HepG2 (cell line): ENCODE measurements around the gene NUDT22. TPM values are rescaled to one million over a fixed set of nuclear protein-coding genes. Genes with fewer than 3 reads are reported as not detected.

Experiments
- AKAP8 ChIP-seq: sonication (generic); formaldehyde crosslinking; IDR thresholded peaks from 2 replicates; pipeline ENCODE4 v1.5.1; 2020; ENCODE audit warnings: mild to moderate bottlenecking, missing genetic modification reagents
- ATF2 ChIP-seq: sonication (generic); formaldehyde crosslinking; IDR thresholded peaks from 2 replicates; pipeline ENCODE4 v1.4.0; 2020; ENCODE audit warnings: missing genetic modification reagents
- DMAP1 ChIP-seq: IDR thresholded peaks from 2 replicates; pipeline ENCODE4 v1.6.1; 2016
- FOSL2 ChIP-seq: sonication (generic); formaldehyde crosslinking; IDR thresholded peaks from 2 replicates; pipeline ENCODE4 v1.4.0; 2020; ENCODE audit warnings: missing genetic modification reagents
- HNRNPUL1 ChIP-seq: fragments of 200-400 bp; formaldehyde crosslinking; IDR thresholded peaks from 2 replicates; pipeline ENCODE4 v1.6.1; 2017; ENCODE audit warnings: low read depth, mild to moderate bottlenecking, low read length, moderate library complexity
- KDM1A ChIP-seq: IDR thresholded peaks from 2 replicates; pipeline ENCODE4 v1.6.1; 2016; ENCODE audit warnings: missing compliant biosample characterization
- KDM3A ChIP-seq: IDR thresholded peaks from 2 replicates; pipeline ENCODE4 v1.6.1; 2018; ENCODE audit warnings: low read depth, missing compliant biosample characterization
- KMT2A ChIP-seq: sonication (generic); formaldehyde crosslinking; IDR thresholded peaks from 2 replicates; pipeline ENCODE4 v1.4.0; 2020; ENCODE audit warnings: missing genetic modification reagents
- MEIS2 ChIP-seq: sonication (generic); formaldehyde crosslinking; IDR thresholded peaks from 2 replicates; pipeline ENCODE4 v1.9.0; 2021; ENCODE audit warnings: mild to moderate bottlenecking, missing genetic modification reagents
- MZF1 ChIP-seq: sonication (generic); formaldehyde crosslinking; IDR thresholded peaks from 2 replicates; pipeline ENCODE4 v1.8.1; 2023; ENCODE audit warnings: mild to moderate bottlenecking, missing genetic modification reagents, borderline replicate concordance
- NFE2L1 ChIP-seq: sonication (generic); formaldehyde crosslinking; IDR thresholded peaks from 2 replicates; pipeline ENCODE4 v1.4.0; 2020; ENCODE audit warnings: missing genetic modification reagents, mild to moderate bottlenecking, borderline replicate concordance
- SIX1 ChIP-seq: sonication (generic); formaldehyde crosslinking; IDR thresholded peaks from 2 replicates; pipeline ENCODE4 v1.4.0; 2020; ENCODE audit warnings: missing genetic modification reagents, borderline replicate concordance
- STAT6 ChIP-seq: sonication (generic); formaldehyde crosslinking; IDR thresholded peaks from 2 replicates; pipeline ENCODE4 v1.4.0; 2020; ENCODE audit warnings: missing genetic modification reagents, mild to moderate bottlenecking, borderline replicate concordance
- THAP11 ChIP-seq: IDR thresholded peaks from 2 replicates; pipeline ENCODE4 v1.6.1; 2016; ENCODE audit warnings: missing biosample characterization, missing genetic modification reagents
- ZFP36L1 ChIP-seq: sonication (generic); formaldehyde crosslinking; IDR thresholded peaks from 2 replicates; pipeline ENCODE4 v1.8.0; 2022; ENCODE audit warnings: mild to moderate bottlenecking, missing genetic modification reagents, moderate library complexity
- ZFP37 ChIP-seq: sonication (generic); formaldehyde crosslinking; IDR thresholded peaks from 2 replicates; pipeline ENCODE4 v1.4.0; 2020; ENCODE audit warnings: missing genetic modification reagents, borderline replicate concordance
- ZNF256 ChIP-seq: sonication (generic); formaldehyde crosslinking; conservative IDR thresholded peaks from 2 replicates; pipeline ENCODE4 v1.4.0; 2020; ENCODE audit warnings: missing genetic modification reagents
- ZNF354B ChIP-seq: sonication (generic); formaldehyde crosslinking; IDR thresholded peaks from 2 replicates; pipeline ENCODE4 v1.8.0; 2022; ENCODE audit warnings: mild to moderate bottlenecking, missing genetic modification reagents
- ZNF382 ChIP-seq: sonication (generic); formaldehyde crosslinking; IDR thresholded peaks from 2 replicates; pipeline ENCODE4 v1.5.0; 2020; ENCODE audit warnings: missing genetic modification reagents, mild to moderate bottlenecking, borderline replicate concordance
- ZNF678 ChIP-seq: sonication (generic); formaldehyde crosslinking; IDR thresholded peaks from 2 replicates; pipeline ENCODE4 v1.4.0; 2020; ENCODE audit warnings: mild to moderate bottlenecking, missing genetic modification reagents
- ZNF761 ChIP-seq: sonication (generic); formaldehyde crosslinking; conservative IDR thresholded peaks from 2 replicates; pipeline ENCODE4 v1.4.0; 2020; ENCODE audit warnings: mild to moderate bottlenecking, missing genetic modification reagents
- ZNF839 ChIP-seq: sonication (generic); formaldehyde crosslinking; IDR thresholded peaks from 2 replicates; pipeline ENCODE4 v1.4.0; 2020; ENCODE audit warnings: missing genetic modification reagents, mild to moderate bottlenecking, borderline replicate concordance
- polyA plus RNA-seq, 8 experiments: library from polyadenylated mRNA; depleted of rRNA in 3 of 8; stranded (reverse) in 7 of 8; unstranded in 1 of 8; fragments of >200 nt; fragmentation: Illumina TruSeq in 4 of 8; extraction: Trizol in 4 of 8; gene quantifications; 2 replicates each; pipeline versions ENCODE4 v1.2.1 to v1.2.3, GENCODE V29; 2011 to 2016; ENCODE audit warnings: low read depth in 4 of 8, missing spikeins in 1 of 8, mixed read lengths in 1 of 8; ENCODE audit not compliant: insufficient read depth in 1 of 8
- total RNA-seq, 5 experiments: library from RNA; depleted of rRNA; stranded (reverse); fragments of >200 nt; fragmentation: Illumina TruSeq; extraction: Trizol; gene quantifications; 2 replicates each; pipeline ENCODE4 v1.2.3, GENCODE V29; 2016; ENCODE audit warnings: low read depth in 1 of 5
- TF ChIP-seq, protein P1 (sequence below): sonication (generic); formaldehyde crosslinking; IDR thresholded peaks from 2 replicates; pipeline ENCODE4 v1.5.1; 2020; ENCODE audit warnings: mild to moderate bottlenecking, missing genetic modification reagents, moderate library complexity

Gene NUDT22
- total and polyA plus RNA-seq, 2 of the 13 experiments (the other 11 are each of a cell fraction or from before 2014, with no cell fraction given) = 33.5 to 39.8 TPM

DNA sequence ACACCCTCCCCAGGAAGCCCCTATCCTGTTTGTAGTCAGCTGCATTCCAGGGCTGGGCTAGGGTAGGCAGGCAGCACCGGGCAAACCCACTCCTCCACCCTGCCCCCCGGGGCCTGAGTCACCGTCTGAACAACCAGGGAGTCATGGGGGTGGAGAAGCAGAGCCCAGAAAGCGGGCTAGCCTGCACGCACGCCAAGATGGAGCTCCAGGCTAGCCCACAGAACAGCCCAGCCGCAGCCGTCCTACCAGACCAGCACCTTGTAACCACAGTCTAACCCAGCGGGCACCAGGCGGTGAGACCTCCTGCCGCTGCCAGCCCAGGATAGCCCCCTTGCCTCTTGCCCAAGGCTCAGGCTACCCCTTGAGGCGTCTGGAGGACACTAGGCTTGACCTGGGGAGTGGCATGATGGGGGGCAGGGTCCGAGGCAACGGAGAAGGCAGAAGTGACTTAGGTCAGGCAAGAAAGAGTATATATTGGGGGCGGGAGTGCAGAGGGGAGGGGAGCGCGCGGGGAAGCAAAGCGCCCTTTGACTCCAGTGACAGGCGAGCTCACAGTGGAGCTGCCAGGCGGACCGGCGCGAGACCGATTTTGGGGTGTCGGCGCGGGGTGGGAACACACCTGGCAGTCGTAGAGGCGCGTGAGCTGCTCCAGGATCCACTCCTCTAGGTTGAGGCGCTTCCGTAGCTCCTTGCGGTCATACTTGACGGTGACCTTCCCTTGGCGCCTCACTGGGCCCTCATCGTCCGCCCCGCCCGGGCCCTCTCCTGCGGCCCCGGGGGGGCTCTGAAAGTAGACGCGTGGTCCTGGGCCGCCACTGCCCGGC lies 19.9 kb downstream of the NUDT22 start (continued):
- TF ChIP-seq ATF2 (CRISPR knock-in tag) (no peak), ZFP37 (CRISPR knock-in tag) (no peak), KMT2A (CRISPR knock-in tag) (no peak), ZNF761 (CRISPR knock-in tag) (no peak), HNRNPUL1 (no peak), STAT6 (CRISPR knock-in tag) (no peak), ZNF678 (CRISPR knock-in tag) (no peak), MZF1 (CRISPR knock-in tag) (no peak), DMAP1 (CRISPR knock-in tag) (no peak; the same call in 1 of the 2 replicates), NFE2L1 (no peak), ZNF354B (CRISPR knock-in tag) (no peak), KDM3A (CRISPR knock-in tag) (no peak), ZNF382 (CRISPR knock-in tag) (no peak), FOSL2 (CRISPR knock-in tag) (peak; percentile 72), AKAP8 (CRISPR knock-in tag) (no peak), ZNF839 (CRISPR knock-in tag) (0 out of 2 replicates have a peak, but pooled peaks have one; percentile 65), MEIS2 (CRISPR knock-in tag) (peak; percentile 54; the same call in 1 of the 2 replicates), ZNF256 (no peak), THAP11 (CRISPR knock-in tag) (no peak), SIX1 (CRISPR knock-in tag) (no peak), KDM1A (no peak), ZFP36L1 (CRISPR knock-in tag) (no peak)
- TF ChIP-seq, protein P1, sequence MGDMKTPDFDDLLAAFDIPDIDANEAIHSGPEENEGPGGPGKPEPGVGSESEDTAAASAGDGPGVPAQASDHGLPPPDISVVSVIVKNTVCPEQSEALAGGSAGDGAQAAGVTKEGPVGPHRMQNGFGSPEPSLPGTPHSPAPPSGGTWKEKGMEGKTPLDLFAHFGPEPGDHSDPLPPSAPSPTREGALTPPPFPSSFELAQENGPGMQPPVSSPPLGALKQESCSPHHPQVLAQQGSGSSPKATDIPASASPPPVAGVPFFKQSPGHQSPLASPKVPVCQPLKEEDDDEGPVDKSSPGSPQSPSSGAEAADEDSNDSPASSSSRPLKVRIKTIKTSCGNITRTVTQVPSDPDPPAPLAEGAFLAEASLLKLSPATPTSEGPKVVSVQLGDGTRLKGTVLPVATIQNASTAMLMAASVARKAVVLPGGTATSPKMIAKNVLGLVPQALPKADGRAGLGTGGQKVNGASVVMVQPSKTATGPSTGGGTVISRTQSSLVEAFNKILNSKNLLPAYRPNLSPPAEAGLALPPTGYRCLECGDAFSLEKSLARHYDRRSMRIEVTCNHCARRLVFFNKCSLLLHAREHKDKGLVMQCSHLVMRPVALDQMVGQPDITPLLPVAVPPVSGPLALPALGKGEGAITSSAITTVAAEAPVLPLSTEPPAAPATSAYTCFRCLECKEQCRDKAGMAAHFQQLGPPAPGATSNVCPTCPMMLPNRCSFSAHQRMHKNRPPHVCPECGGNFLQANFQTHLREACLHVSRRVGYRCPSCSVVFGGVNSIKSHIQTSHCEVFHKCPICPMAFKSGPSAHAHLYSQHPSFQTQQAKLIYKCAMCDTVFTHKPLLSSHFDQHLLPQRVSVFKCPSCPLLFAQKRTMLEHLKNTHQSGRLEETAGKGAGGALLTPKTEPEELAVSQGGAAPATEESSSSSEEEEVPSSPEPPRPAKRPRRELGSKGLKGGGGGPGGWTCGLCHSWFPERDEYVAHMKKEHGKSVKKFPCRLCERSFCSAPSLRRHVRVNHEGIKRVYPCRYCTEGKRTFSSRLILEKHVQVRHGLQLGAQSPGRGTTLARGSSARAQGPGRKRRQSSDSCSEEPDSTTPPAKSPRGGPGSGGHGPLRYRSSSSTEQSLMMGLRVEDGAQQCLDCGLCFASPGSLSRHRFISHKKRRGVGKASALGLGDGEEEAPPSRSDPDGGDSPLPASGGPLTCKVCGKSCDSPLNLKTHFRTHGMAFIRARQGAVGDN = peak; percentile 67
